Mesenchymal stem cell (in vitro differentiated cells and primary cell): ENCODE results near the gene TLK2.

Experiments used
- DNase-seq: peaks from one replicate; pipeline ENCODE4 v3.0.0-alpha.2; 2013
- H2AFZ ChIP-seq: one replicate; pipeline ENCODE4 v1.6.1; 2013; ENCODE audit warnings: low read depth, mild to moderate bottlenecking, control low read depth, inconsistent platforms, low read length, moderate library complexity
- H2AK5ac ChIP-seq: 2 replicates; pipeline ENCODE4 v1.6.1; 2013; ENCODE audit warnings: low read length, moderate library complexity, mild to moderate bottlenecking, inconsistent platforms; ENCODE audit not compliant: severe bottlenecking
- H2BK120ac ChIP-seq: one replicate; pipeline ENCODE4 v1.6.1; 2013; ENCODE audit warnings: low read depth, mild to moderate bottlenecking, inconsistent platforms, low read length, moderate library complexity
- H2BK12ac ChIP-seq, 2 experiments: one replicate each; pipeline ENCODE4 v1.6.1; 2013; ENCODE audit warnings: inconsistent platforms in 2 of 2, low read length in 2 of 2, mild to moderate bottlenecking in 2 of 2, moderate library complexity in 2 of 2, control low read depth in 1 of 2
- H2BK15ac ChIP-seq: one replicate; pipeline ENCODE4 v1.6.1; 2013; ENCODE audit warnings: mild to moderate bottlenecking, low read depth, inconsistent platforms; ENCODE audit not compliant: poor library complexity, severe bottlenecking
- H2BK5ac ChIP-seq: 2 replicates; pipeline ENCODE4 v1.6.1; 2013; ENCODE audit warnings: low read depth, mild to moderate bottlenecking, low read length, control low read depth, inconsistent platforms; ENCODE audit not compliant: poor library complexity, severe bottlenecking
- H3K14ac ChIP-seq, 2 experiments: one replicate each; pipeline ENCODE4 v1.6.1; 2013; ENCODE audit warnings: inconsistent platforms in 2 of 2, low read length in 2 of 2, control low read depth in 1 of 2, mild to moderate bottlenecking in 1 of 2, moderate library complexity in 1 of 2
- H3K18ac ChIP-seq, 2 experiments: one replicate each; pipeline ENCODE4 v1.6.1; 2013; ENCODE audit warnings: inconsistent platforms in 2 of 2, low read length in 2 of 2, control low read depth in 1 of 2, low read depth in 1 of 2, mild to moderate bottlenecking in 1 of 2
- H3K23ac ChIP-seq, 2 experiments: one replicate each; pipeline ENCODE4 v1.6.1; 2013; ENCODE audit warnings: inconsistent platforms in 2 of 2, low read length in 2 of 2, mild to moderate bottlenecking in 2 of 2, moderate library complexity in 2 of 2, control low read depth in 1 of 2
- H3K27ac ChIP-seq: 2 replicates; pipeline ENCODE4 v1.5.1; 2013; ENCODE audit warnings: mild to moderate bottlenecking, moderate library complexity, low read length, control low read depth, inconsistent platforms; ENCODE audit not compliant: poor library complexity, severe bottlenecking
- H3K27me3 ChIP-seq, 2 experiments: 2 replicates each; pipeline versions ENCODE4 v1.6.1 to v1.7.0; 2013; ENCODE audit warnings: low read length in 2 of 2, mild to moderate bottlenecking in 2 of 2, moderate library complexity in 2 of 2, control low read depth in 1 of 2, inconsistent platforms in 1 of 2; ENCODE audit not compliant: control insufficient read depth in 1 of 2, insufficient read depth in 1 of 2
- H3K36me3 ChIP-seq, 2 experiments: 2 replicates each; pipeline versions ENCODE4 v1.6.1 to v1.7.0; 2013; ENCODE audit warnings: low read length in 2 of 2, control low read depth in 1 of 2, inconsistent platforms in 1 of 2, low read depth in 1 of 2, mild to moderate bottlenecking in 1 of 2; ENCODE audit not compliant: insufficient read depth in 2 of 2, control insufficient read depth in 1 of 2
- H3K4ac ChIP-seq, 2 experiments: one replicate each; pipeline ENCODE4 v1.6.1; 2013; ENCODE audit warnings: inconsistent platforms in 2 of 2, low read length in 2 of 2, mild to moderate bottlenecking in 2 of 2, moderate library complexity in 2 of 2, control low read depth in 1 of 2, low read depth in 1 of 2
- H3K4me1 ChIP-seq: 2 replicates; pipeline ENCODE4 v1.6.1; 2013; ENCODE audit warnings: low read depth, low read length, control low read depth; ENCODE audit not compliant: control insufficient read depth, insufficient read depth
- H3K4me2 ChIP-seq: 2 replicates; pipeline ENCODE4 v1.6.1; 2013; ENCODE audit warnings: low read length, mild to moderate bottlenecking, inconsistent platforms; ENCODE audit not compliant: poor library complexity, severe bottlenecking
- H3K4me3 ChIP-seq, 2 experiments: 2 replicates each; pipeline versions ENCODE4 v1.5.1 to v1.7.0; 2013; ENCODE audit warnings: low read length in 2 of 2, mild to moderate bottlenecking in 2 of 2, control low read depth in 1 of 2, low read depth in 1 of 2; ENCODE audit not compliant: insufficient read depth in 1 of 2
- H3K79me1 ChIP-seq: replicated peaks from 2 replicates; pipeline ENCODE4 v1.6.1; 2013; ENCODE audit warnings: mild to moderate bottlenecking, control low read depth, low read length, inconsistent platforms; ENCODE audit not compliant: poor library complexity, severe bottlenecking
- H3K9ac ChIP-seq: 2 replicates; pipeline ENCODE4 v1.7.0; 2013; ENCODE audit warnings: mild to moderate bottlenecking, low read length, moderate library complexity
- H3K9me3 ChIP-seq: 2 replicates; pipeline ENCODE4 v1.7.0; 2013; ENCODE audit warnings: mild to moderate bottlenecking, low read length; ENCODE audit not compliant: control insufficient read depth
- H4K8ac ChIP-seq: one replicate; pipeline ENCODE4 v1.6.1; 2013; ENCODE audit warnings: inconsistent platforms, mild to moderate bottlenecking, low read length, moderate library complexity
- H4K91ac ChIP-seq: one replicate; pipeline ENCODE4 v1.6.1; 2013; ENCODE audit warnings: mild to moderate bottlenecking, low read length, inconsistent platforms
- WGBS: methylation state at CpG from one replicate; pipeline ENCODE4 v1.1.7; 2013; ENCODE audit warnings: mixed read lengths; 5-methylcytosine and 5-hydroxymethylcytosine counted together

The TLK2 gene

DNA sequence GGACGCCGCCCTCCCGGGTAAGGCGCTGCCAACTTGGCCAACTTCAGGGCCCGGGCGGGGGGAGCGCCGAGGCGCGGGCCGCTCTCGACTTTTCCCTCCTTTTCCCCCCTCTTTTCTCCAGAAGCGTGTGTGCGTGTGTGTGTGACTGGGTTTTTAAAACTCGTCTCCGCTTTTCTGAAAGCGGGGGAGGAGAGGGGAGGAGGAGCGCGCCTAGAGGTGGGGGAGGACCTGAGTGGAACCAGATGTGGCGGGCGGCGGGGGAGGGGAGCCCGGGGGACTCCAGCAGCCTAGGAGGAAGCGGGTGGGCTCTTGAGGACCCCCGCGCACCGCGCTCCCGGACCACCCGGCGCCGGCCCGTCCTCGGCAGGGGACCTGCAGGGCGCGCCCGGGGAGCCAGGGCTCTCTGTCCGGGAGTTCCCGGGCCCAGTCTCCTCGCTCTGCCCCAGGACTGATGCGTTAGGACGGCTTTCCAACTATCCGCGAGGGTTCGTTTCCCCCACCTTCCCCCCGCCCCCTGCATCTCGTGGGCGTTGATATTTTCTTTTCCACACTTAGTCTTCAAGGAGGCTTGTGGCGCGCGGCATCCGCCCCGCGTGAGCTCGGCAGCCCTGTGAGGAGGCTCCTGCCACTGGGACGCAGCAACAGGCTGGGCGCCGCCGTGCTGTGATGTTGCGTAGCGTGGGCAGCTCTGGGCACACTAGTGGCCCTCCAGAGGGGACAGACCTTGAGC, 149.4 kb downstream of the TLK2 start:
- under 1% methylated on average over 45 of the region's 61 CpGs for WGBS
- peak overlapping the region; percentile 86 to 93 for H3K4ac ChIP-seq
- peak overlapping the region in 1 of 2 experiments; percentile 85 for H3K23ac ChIP-seq
- H3K9me3 ChIP-seq = no peaks in the 10 kb centered on the region
- peak overlapping the region; percentile 93 for H2BK15ac ChIP-seq
- peak overlapping the region; percentile 94 for H2BK120ac ChIP-seq
- H3K27me3 ChIP-seq = no peaks in the 10 kb centered on the region
- peak overlapping the region; percentile 87 for H2BK5ac ChIP-seq
- H3K27ac ChIP-seq = peak overlapping the region; percentile 95
- H3K4me1 ChIP-seq = peaks cover 47% of the 10 kb centered on the region
- peak overlapping the region in 1 of 2 experiments; percentile 59 for H2BK12ac ChIP-seq
- no peak overlapping the region for H2AFZ ChIP-seq
- peak overlapping the region; percentile 40 for H2AK5ac ChIP-seq
- H3K79me1 ChIP-seq = peaks cover 5% of the 10 kb centered on the region
- H3K4me2 ChIP-seq = peak overlapping the region; percentile 87
- H3K4me3 ChIP-seq = peak overlapping the region; percentile 87 to 89
- peak overlapping the region; percentile 97 for H4K91ac ChIP-seq
- H3K9ac ChIP-seq = peak overlapping the region; percentile 96
- peak; percentile 80 for DNase-seq
- H3K18ac ChIP-seq = peak overlapping the region; percentile 97
- H3K14ac ChIP-seq = peak overlapping the region; percentile 65 to 93
- H4K8ac ChIP-seq = peak overlapping the region; percentile 87
- peaks cover 19 to 35% of the 10 kb centered on the region in 2 experiments for H3K36me3 ChIP-seq

DNA sequence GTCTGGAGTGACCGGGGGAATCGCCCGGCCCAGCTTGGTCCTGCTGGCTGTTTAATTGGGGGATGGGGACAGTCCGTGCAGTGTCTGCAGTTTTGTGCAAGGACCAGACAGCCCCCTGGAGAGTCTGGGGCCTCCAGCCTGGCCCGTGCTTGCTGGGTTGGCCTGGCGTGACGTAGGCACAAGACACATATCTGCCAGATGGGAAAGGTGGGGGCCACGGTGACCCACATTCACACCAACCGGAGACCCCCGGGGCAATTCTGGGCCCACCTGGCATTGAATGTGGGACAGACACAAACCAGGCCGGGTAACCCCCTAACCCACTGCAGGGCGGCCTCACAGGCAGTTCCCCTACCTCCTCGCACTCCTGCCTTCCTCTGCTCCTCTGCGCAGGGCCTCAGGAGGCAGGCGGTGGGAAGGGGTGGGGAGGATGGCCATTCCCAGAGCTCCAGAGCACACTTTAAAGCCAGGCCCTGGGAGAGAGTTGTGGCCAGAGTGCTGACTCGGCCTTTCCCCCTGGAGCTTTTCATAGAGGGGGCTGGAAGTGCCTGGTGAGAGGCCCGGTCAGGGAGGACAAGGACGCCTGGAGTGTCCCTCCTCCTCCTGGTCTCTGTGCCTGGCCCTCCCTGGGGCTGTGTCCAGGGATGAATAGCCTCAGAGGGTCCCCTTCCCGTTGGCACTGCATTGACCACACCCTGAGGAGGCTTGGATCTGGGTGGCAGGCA, 150.4 kb downstream of the TLK2 start:
- Histone ChIP-seq H3K4me3 (peak overlapping the region; percentile 50 to 89), H2BK120ac (peak overlapping the region; percentile 94), H2BK12ac (peak overlapping the region; percentile 86 to 92), H2AK5ac (peak overlapping the region; percentile 18), H3K36me3 (peaks cover 13 to 34% of the 10 kb centered on the region in 2 experiments), H3K4me2 (peak overlapping the region; percentile 87), H3K27ac (peak overlapping the region; percentile 95), H4K8ac (peak overlapping the region; percentile 89), H3K79me1 (peaks cover 5% of the 10 kb centered on the region), H3K4ac (peak overlapping the region; percentile 88 to 94), H3K14ac (peak overlapping the region in 1 of 2 experiments; percentile 94), H2BK15ac (peak overlapping the region; percentile 84), H2AFZ (no peak overlapping the region), H3K4me1 (peaks cover 49% of the 10 kb centered on the region), H3K23ac (peak overlapping the region; percentile 16 to 83), H3K27me3 (no peaks in the 10 kb centered on the region), H3K9me3 (no peaks in the 10 kb centered on the region), H3K9ac (peak overlapping the region; percentile 96), H3K18ac (peak overlapping the region; percentile 88 to 97), H2BK5ac (peak overlapping the region; percentile 68), H4K91ac (peak overlapping the region; percentile 95)
- WGBS = 2% methylated on average over 16 of the region's 19 CpGs
- peak; percentile 89 for DNase-seq

DNA sequence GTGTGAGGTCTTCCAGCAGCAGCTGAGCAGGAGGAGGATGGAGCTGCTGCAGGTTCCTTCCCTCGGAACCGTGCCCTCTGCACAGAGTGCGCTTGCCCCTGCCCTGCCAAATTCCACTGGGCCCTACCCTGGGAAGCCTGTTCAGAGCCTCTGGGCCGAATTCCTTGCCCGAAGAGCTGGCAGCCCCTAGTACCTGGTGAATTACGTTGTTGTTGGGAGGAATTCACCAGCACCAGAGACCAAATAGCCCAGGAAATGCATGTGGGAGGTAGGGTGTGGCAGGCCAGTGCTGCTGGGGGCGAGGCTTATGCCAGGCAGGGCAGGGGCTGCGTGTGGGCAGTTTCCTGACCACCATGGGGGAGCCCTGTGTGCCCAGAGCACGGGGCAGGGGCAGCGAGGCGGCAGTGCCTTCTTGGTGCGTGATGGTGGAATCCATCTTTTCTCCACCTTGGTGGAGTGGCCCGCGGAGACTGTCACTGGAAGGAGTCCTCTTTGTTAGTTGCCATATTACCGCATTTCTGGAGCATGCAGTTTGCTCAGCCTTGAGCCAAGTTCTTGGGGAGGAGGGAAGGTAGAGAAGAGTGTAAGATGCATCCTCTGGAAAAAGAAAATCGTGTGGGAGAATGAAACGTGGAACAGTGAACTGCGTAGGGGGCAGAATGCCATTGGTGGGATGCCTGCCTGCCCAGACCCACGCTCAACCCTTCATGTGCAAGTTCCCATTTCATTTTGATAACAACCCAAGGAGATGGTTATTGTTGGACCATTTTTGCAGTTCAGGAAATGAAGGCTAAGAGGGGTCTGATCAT, 151.1 kb downstream of the TLK2 start:
- Histone ChIP-seq H3K18ac (peak overlapping the region; percentile 88 to 97), H3K23ac (peak overlapping the region in 1 of 2 experiments; percentile 83), H2AFZ (no peak overlapping the region), H3K4me3 (peak overlapping the region; percentile 50 to 89), H3K14ac (peak overlapping the region in 1 of 2 experiments; percentile 94), H2AK5ac (peak overlapping the region; percentile 28), H3K4me1 (peaks cover 49% of the 10 kb centered on the region), H2BK12ac (peak overlapping the region; percentile 82 to 92), H3K36me3 (peaks cover 10 to 32% of the 10 kb centered on the region in 2 experiments), H3K79me1 (peaks cover 7% of the 10 kb centered on the region), H3K9ac (peak overlapping the region; percentile 96), H3K27ac (peak overlapping the region; percentile 95), H3K4ac (peak overlapping the region; percentile 88 to 94), H4K91ac (peak overlapping the region; percentile 95), H3K4me2 (peak overlapping the region; percentile 87), H2BK15ac (peak overlapping the region; percentile 75), H3K27me3 (no peaks in the 10 kb centered on the region), H4K8ac (peak overlapping the region; percentile 89), H2BK120ac (peak overlapping the region; percentile 94), H3K9me3 (no peaks in the 10 kb centered on the region), H2BK5ac (peak overlapping the region; percentile 68)
- 70% methylated on average over 19 of the region's 19 CpGs for WGBS
- no peak for DNase-seq
